HUES64 (cell line): ENCODE measurements around the gene MAP2K7.
"Not testable (repeated sequence)": the region's sequence is repeated elsewhere in the genome, so short reads cannot be mapped to it uniquely, and the experiment has no call there.

Experiments
- H3K27ac ChIP-seq: 2 replicates; pipeline ENCODE4 v1.7.0; 2013; ENCODE audit warnings: low read depth, low read length, inconsistent platforms
- H3K27me3 ChIP-seq: 2 replicates; pipeline ENCODE4 v1.6.1; 2013; ENCODE audit warnings: mild to moderate bottlenecking, low read length; ENCODE audit not compliant: insufficient read depth
- H3K36me3 ChIP-seq: 2 replicates; pipeline ENCODE4 v1.6.1; 2013; ENCODE audit warnings: mild to moderate bottlenecking, low read length; ENCODE audit not compliant: insufficient read depth
- H3K4me1 ChIP-seq: 2 replicates; pipeline ENCODE4 v1.6.1; 2013; ENCODE audit warnings: mild to moderate bottlenecking, low read length, moderate library complexity; ENCODE audit not compliant: insufficient read depth
- H3K4me3 ChIP-seq: 2 replicates; pipeline ENCODE4 v1.5.1; 2013; ENCODE audit warnings: mild to moderate bottlenecking, low read length, moderate library complexity
- H3K9ac ChIP-seq: 2 replicates; pipeline ENCODE4 v1.6.1; 2013; ENCODE audit warnings: mild to moderate bottlenecking, low read depth, low read length
- H3K9me3 ChIP-seq: 2 replicates; pipeline ENCODE4 v1.6.1; 2013; ENCODE audit warnings: low read depth, low read length; ENCODE audit not compliant: insufficient read depth
- WGBS: fragments of 150-250, 120-280 bp; methylation state at CpG from one replicate; pipeline ENCODE4 v1.1.7; 2013; ENCODE audit warnings: missing lambda C conversion rate; 5-methylcytosine and 5-hydroxymethylcytosine counted together

Gene MAP2K7

DNA sequence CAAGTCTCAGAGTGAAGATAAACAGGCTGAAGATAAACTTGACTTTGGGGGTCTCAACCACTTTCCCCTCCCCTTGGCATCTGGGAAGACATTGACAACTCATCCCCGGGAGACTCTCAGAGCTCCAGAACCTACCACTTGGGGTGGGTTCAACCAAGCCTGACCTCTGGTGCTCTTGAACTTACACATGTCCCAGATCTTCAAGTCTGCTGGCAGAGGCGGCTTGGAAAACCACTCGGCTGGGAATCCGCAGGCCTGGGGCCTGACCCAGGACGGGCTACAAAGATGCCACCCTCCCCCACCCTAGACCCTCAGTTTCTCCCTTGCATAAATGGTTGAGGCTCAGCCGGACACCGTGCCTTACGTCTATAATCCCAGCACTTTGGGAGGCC is 14.9 kb upstream of the MAP2K7 start:
- 78% methylated on average over 8 of the region's 8 CpGs for WGBS
- Histone ChIP-seq H3K4me1 (no peaks in the 10 kb centered on the region), H3K27ac (no peak overlapping the region), H3K9ac (peak overlapping the region; percentile 70), H3K9me3 (no peaks in the 10 kb centered on the region), H3K36me3 (no peaks in the 10 kb centered on the region), H3K4me3 (peak overlapping the region; percentile 65), H3K27me3 (peaks cover 13% of the 10 kb centered on the region)

DNA sequence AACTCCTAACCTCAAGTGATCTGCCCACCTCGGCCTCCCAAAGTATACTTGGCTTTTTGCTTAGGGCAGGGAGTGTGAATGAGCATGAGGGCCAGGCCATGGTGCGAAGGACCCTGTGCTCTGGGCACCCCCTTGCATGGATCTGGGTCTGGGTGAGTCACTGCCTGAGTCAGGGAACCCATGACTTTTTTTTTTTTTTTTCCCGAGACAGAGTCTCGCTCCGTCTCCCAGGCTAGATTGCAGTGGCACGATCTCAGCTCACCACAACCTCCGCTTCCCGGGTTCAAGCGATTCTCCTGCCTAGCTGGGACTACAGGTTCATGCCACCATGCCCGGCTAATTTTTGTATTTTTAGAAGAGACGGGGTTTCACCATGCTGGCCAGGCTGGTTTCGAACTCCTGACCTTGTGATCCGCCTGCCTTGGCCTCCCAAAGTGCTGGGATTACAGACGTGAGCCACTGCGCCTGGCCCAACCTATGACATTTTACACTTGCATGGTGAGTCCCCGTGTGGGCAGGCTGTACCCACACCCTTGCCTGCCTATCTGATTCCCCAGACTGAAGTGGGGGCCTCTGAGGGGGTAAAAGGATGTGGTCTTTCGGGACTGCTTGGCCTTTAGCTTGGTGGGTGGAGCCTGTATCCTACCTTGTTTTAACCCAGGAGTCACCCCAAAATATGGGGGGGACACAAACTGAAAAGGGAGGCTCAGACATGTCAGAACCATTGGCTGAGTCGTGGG is 10.1 kb upstream of the MAP2K7 start:
- not testable (repeated sequence) for H3K9me3 ChIP-seq, H3K36me3 ChIP-seq, H3K9ac ChIP-seq, H3K27ac ChIP-seq, H3K4me1 ChIP-seq, H3K4me3 ChIP-seq
- peaks cover 11% of the 10 kb centered on the region for H3K27me3 ChIP-seq
- WGBS, result 91% methylated on average over 18 of the region's 18 CpGs

DNA sequence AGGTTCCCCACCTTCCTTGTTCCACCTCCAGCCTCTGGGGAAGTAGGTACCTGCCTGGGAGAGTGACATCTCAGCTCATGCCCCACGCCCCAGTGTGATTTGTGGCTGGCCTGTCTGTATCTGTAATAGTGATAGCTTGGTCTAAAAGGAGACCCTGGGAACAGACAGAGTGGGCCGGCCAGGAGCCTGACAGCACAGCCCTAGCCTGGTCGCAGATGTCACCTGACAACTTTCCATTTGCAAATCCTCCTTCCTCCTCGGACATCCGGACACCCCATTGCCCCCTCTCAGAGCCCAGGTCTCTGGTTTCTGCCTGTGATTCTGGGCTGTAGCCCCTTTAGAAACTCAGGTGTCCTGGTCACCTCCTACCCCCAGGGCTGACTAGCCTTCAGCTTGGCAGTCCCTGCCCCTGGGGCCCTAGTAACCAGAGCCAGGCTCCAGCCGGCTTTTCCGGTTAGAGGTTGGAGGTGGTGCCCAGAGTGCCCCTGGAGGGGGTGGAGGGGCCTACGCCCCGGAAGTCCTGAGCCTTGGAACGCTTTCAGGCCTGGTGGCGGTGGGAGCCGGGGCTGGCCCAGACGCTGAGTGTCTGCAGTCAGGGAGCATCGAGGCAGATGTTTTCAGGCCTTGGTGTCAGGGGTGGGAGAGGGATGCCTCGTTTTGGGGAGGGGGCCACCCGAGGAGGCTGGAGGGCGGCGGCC is 8.9 kb upstream of the MAP2K7 start:
- peaks cover 1% of the 10 kb centered on the region; the same call in 1 of the 2 replicates for H3K27me3 ChIP-seq
- WGBS, result 77% methylated on average over 18 of the region's 18 CpGs
- no peaks in the 10 kb centered on the region for H3K4me1 ChIP-seq
- no peak overlapping the region for H3K4me3 ChIP-seq
- no peaks in the 10 kb centered on the region for H3K9me3 ChIP-seq
- H3K27ac ChIP-seq, result no peak overlapping the region
- H3K36me3 ChIP-seq, result no peaks in the 10 kb centered on the region
- H3K9ac ChIP-seq, result no peak overlapping the region

DNA sequence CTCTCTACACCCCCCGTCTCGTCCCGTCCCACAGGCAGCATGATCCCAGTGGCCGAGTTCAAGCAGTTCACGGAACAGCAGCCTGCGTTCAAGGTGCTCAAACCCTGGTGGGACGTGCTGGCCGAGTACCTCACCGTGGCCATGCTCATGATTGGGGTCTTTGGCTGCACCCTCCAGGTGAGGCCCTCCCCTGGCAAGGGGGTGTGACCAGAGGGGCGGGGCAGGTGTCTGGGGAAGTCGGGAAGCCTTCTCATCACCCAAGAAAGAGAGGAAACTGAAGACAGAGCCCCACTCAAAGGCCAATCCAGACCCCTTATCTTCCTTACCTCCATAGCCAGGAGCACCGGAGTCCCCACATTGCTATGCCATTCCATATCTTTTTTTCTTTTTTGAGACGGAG is 8.1 kb upstream of the MAP2K7 start:
- H3K4me3 ChIP-seq, result no peak overlapping the region
- no peaks in the 10 kb centered on the region; the same call in 1 of the 2 replicates for H3K27me3 ChIP-seq
- H3K9me3 ChIP-seq, result no peaks in the 10 kb centered on the region
- H3K36me3 ChIP-seq, result no peaks in the 10 kb centered on the region
- H3K27ac ChIP-seq, result no peak overlapping the region
- H3K9ac ChIP-seq, result no peak overlapping the region
- 93% methylated on average over 13 of the region's 13 CpGs for WGBS
- H3K4me1 ChIP-seq, result no peaks in the 10 kb centered on the region

DNA sequence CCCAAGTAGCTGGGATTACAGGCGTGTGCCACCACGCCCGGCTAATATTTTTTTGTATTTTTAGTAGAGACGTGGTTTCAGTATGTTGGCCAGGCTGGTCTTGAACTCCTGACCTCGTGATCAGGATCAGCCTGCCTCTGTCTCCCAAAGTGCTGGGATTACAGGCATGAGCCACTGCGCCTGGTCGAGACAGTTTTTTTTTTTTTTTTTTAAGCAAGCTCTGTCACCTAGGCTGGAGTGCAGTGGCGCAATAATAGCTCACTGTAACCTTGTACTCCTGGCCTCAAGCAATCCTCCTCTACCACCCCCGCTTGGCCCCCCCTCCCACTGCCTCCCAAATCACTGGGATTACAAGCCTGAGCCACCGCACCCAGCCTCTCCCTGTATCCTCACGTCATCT is 6.4 kb upstream of the MAP2K7 start:
- Histone ChIP-seq H3K27me3 (no peaks in the 10 kb centered on the region), H3K4me1 (no peaks in the 10 kb centered on the region), H3K9me3 (no peaks in the 10 kb centered on the region), H3K36me3 (no peaks in the 10 kb centered on the region), H3K9ac (no peak overlapping the region), H3K4me3 (no peak overlapping the region), H3K27ac (no peak overlapping the region)
- 93% methylated on average over 11 of the region's 11 CpGs for WGBS

DNA sequence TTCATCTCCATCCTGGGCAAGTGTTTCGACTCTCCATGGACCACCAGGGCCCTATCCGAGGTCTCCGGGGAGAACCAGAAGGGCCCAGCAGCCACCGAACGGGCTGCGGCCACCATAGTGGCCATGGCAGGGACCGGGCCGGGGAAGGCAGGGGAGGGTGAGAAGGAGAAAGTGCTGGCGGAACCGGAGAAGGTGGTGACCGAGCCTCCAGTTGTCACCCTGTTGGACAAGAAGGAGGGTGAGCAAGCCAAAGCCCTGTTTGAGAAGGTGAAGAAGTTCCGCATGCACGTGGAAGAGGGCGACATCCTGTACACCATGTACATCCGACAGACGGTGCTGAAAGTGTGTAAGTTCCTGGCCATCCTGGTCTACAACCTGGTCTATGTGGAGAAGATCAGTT is 4.7 kb upstream of the MAP2K7 start:
- Histone ChIP-seq H3K9ac (no peak overlapping the region), H3K36me3 (no peaks in the 10 kb centered on the region), H3K4me3 (no peak overlapping the region), H3K9me3 (no peaks in the 10 kb centered on the region), H3K27ac (no peak overlapping the region), H3K27me3 (no peaks in the 10 kb centered on the region), H3K4me1 (peaks cover 4% of the 10 kb centered on the region; the same call in 1 of the 2 replicates)
- WGBS, result 96% methylated on average over 16 of the region's 16 CpGs

DNA sequence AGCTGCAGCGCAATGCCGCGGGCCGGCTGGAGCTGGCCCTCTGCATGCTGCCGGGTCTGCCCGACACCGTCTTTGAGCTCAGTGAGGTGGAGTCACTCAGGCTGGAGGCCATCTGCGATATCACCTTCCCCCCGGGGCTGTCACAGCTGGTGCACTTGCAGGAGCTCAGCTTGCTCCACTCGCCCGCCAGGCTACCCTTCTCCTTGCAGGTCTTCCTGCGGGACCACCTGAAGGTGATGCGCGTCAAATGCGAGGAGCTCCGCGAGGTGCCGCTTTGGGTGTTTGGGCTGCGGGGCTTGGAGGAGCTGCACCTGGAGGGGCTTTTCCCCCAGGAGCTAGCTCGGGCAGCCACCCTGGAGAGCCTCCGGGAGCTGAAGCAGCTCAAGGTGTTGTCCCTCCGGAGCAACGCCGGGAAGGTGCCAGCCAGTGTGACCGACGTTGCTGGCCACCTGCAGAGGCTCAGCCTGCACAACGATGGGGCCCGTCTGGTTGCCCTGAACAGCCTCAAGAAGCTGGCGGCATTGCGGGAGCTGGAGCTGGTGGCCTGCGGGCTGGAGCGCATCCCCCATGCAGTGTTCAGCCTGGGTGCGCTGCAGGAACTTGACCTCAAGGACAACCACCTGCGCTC is 3.8 kb upstream of the MAP2K7 start:
- H3K27me3 ChIP-seq, result no peaks in the 10 kb centered on the region
- no peaks in the 10 kb centered on the region for H3K9me3 ChIP-seq
- H3K9ac ChIP-seq, result no peak overlapping the region
- H3K36me3 ChIP-seq, result no peaks in the 10 kb centered on the region
- H3K4me1 ChIP-seq, result peaks cover 4% of the 10 kb centered on the region; the same call in 1 of the 2 replicates
- no peak overlapping the region for H3K4me3 ChIP-seq
- 94% methylated on average over 34 of the region's 34 CpGs for WGBS
- no peak overlapping the region for H3K27ac ChIP-seq

DNA sequence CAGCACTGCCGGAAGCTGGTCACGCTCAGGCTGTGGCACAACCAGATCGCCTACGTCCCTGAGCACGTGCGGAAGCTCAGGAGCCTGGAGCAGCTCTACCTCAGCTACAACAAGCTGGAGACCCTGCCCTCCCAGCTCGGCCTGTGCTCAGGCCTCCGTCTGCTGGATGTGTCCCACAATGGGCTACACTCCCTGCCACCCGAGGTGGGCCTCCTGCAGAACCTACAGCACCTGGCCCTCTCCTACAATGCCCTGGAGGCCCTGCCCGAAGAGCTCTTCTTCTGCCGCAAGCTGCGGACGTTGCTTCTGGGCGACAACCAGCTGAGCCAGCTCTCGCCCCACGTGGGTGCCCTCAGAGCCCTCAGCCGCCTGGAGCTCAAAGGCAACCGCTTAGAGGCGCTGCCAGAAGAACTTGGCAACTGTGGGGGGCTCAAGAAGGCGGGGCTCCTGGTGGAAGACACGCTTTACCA is 3.2 kb upstream of the MAP2K7 start:
- 90% methylated on average over 21 of the region's 21 CpGs for WGBS
- H3K27ac ChIP-seq, result no peak overlapping the region
- H3K9ac ChIP-seq, result no peak overlapping the region
- H3K4me1 ChIP-seq, result peaks cover 4% of the 10 kb centered on the region; the same call in 1 of the 2 replicates
- H3K27me3 ChIP-seq, result no peaks in the 10 kb centered on the region
- no peaks in the 10 kb centered on the region for H3K36me3 ChIP-seq
- no peak overlapping the region for H3K4me3 ChIP-seq
- no peaks in the 10 kb centered on the region for H3K9me3 ChIP-seq

DNA sequence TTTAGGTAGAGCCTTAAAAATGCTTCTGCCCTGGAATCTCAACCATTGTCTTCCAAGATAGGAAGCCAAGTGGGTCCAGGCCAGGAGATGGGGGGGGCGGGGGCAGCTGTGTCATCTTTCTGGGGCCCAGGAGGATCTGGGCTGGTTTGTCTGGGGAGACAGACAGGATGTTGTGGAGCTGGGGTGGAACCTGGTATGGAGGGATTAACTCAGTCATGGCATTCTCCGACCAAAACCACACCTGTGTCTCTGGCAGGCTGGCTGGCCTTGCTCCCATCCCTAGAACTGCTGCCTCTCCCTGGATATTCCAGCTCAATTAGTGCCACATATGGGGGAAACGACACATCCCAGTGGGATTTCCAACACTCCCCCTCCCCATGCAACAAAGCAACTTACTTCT is 2.7 kb upstream of the MAP2K7 start:
- WGBS, result 89% methylated on average over 3 of the region's 3 CpGs
- H3K27me3 ChIP-seq, result no peaks in the 10 kb centered on the region
- no peaks in the 10 kb centered on the region for H3K9me3 ChIP-seq
- H3K4me1 ChIP-seq, result peaks cover 4% of the 10 kb centered on the region; the same call in 1 of the 2 replicates
- H3K36me3 ChIP-seq, result peaks cover under 1% of the 10 kb centered on the region; the same call in 1 of the 2 replicates
- no peak overlapping the region for H3K27ac ChIP-seq
- no peak overlapping the region for H3K9ac ChIP-seq
- no peak overlapping the region for H3K4me3 ChIP-seq

DNA sequence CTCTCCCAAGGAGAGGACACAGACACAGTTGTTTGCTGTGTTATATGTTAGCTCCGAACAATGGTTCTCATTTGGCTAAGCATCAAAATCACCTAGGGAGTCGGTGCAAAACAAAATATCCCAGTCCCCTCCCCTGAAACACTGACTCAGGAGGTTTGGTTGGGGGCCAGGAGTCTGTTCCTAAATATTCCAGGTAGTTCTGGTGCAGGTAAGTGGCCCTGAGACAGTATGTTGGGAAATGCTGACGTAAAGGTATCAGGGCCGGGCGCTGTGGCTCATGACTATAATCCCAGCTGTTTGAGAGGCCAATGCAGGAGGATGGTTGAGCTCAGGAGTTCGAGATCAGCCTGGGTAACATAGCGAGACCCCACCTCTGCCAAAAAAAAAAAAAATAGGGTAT is 2.3 kb upstream of the MAP2K7 start:
- Histone ChIP-seq H3K9me3 (no peaks in the 10 kb centered on the region), H3K4me3 (no peak overlapping the region), H3K9ac (no peak overlapping the region), H3K27ac (no peak overlapping the region), H3K27me3 (no peaks in the 10 kb centered on the region), H3K4me1 (peaks cover 4% of the 10 kb centered on the region; the same call in 1 of the 2 replicates), H3K36me3 (peaks cover 4% of the 10 kb centered on the region; the same call in 1 of the 2 replicates)
- 88% methylated on average over 6 of the region's 7 CpGs for WGBS

DNA sequence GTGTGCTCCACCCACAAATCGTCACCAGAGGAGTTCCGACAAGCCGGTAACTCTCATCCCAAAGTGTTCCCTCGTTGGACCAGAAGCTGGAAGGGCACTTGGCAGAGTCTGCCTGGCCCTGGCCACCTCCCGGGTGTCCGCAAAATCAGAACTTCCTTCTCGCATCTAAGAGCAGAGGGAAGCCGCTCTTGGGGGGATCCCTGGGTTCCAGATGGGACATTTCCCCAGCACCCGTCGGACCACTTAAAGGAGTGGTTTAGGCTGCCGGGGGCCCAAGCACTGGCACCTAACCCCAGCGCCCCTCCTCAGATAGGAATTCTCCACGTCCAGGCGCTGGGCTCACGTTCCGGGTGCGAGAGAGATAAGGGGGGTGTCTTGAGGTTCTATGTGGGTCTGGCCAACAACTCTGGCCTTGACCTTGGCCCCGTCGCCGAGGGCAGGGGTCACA is 857 bp upstream of the MAP2K7 start:
- H3K9me3 ChIP-seq, result no peaks in the 10 kb centered on the region
- H3K4me3 ChIP-seq, result peak overlapping the region; percentile 72
- peaks cover 4% of the 10 kb centered on the region; the same call in 1 of the 2 replicates for H3K4me1 ChIP-seq
- peak overlapping the region; percentile 88 for H3K27ac ChIP-seq
- no peaks in the 10 kb centered on the region for H3K27me3 ChIP-seq
- H3K9ac ChIP-seq, result peak overlapping the region; percentile 88
- peaks cover 6% of the 10 kb centered on the region; the same call in 1 of the 2 replicates for H3K36me3 ChIP-seq
- 53% methylated on average over 20 of the region's 20 CpGs for WGBS
